ENCODE results near the gene CD248.

GRCh38 chr11:66284526-66285078 lies 32.2 kb downstream of the CD248 start:
- no peak for TF ChIP-seq POLR2AphosphoS5 (IDR thresholded peaks at IDR 0.05; ENCODE audit: low read depth, low read length)
- TF ChIP-seq REST (IDR thresholded peaks at IDR 0.05; ENCODE audit: insufficient read depth in 1 of 2, low read depth in 2 of 2, low read length in 2 of 2), result no peak
- no peak for TF ChIP-seq SIN3A (IDR thresholded peaks at IDR 0.05; ENCODE audit: borderline replicate concordance, insufficient read depth, low read length)
- no peak for TF ChIP-seq TAF1 (IDR thresholded peaks at IDR 0.05; ENCODE audit: borderline replicate concordance, insufficient read depth, low read length)

Measured in PFSK-1 (cell line).